Femur (tissue), 1 donor: ENCODE data around the gene PACS2.

Experiments used
- DNase-seq: peaks from one replicate; pipeline ENCODE4 v3.0.0-alpha.2; 2017

Gene PACS2

GRCh38 chr14:105377555-105378182, 63.1 kb downstream of the PACS2 start:
- DNase-seq: no peak

- no peak for DNase-seq
Measured at GRCh38 chr14:105378199-105378598, 63.7 kb downstream of the PACS2 start.

- no peak for DNase-seq
Measured at GRCh38 chr14:105378873-105379685, 64.5 kb downstream of the PACS2 start.

- DNase-seq: no peak
Measured at GRCh38 chr14:105379946-105380345, 65.4 kb downstream of the PACS2 start.

GRCh38 chr14:105380756-105381155, 66.2 kb downstream of the PACS2 start:
- no peak for DNase-seq

- DNase-seq: no peak
Measured at GRCh38 chr14:105381446-105382342, 67.1 kb downstream of the PACS2 start.

GRCh38 chr14:105382343-105383082, 68.0 kb downstream of the PACS2 start:
- no peak for DNase-seq

- peak; percentile 15 for DNase-seq
Measured at GRCh38 chr14:105383083-105383730, 68.7 kb downstream of the PACS2 start.

GRCh38 chr14:105384041-105384557, 69.6 kb downstream of the PACS2 start:
- DNase-seq: peak; percentile 20

GRCh38 chr14:105384605-105385321, 70.2 kb downstream of the PACS2 start:
- DNase-seq: peak; percentile 21

- no peak for DNase-seq
Measured at GRCh38 chr14:105385322-105385637, 70.7 kb downstream of the PACS2 start.

- DNase-seq: peak; percentile 19
Measured at GRCh38 chr14:105385698-105386365, 71.3 kb downstream of the PACS2 start.

- peak; percentile 18 for DNase-seq
Measured at GRCh38 chr14:105386581-105387529, 72.3 kb downstream of the PACS2 start.

- DNase-seq: peak; percentile 21
Measured at GRCh38 chr14:105387530-105387922, 73.0 kb downstream of the PACS2 start.

GRCh38 chr14:105388110-105388951, 73.8 kb downstream of the PACS2 start:
- DNase-seq: no peak

GRCh38 chr14:105388976-105389375, 74.4 kb downstream of the PACS2 start:
- DNase-seq: no peak

GRCh38 chr14:105389534-105389933, 75.0 kb downstream of the PACS2 start:
- no peak for DNase-seq
